Progenitor cell of endocrine pancreas (in vitro differentiated cells): ENCODE measurements around the gene REG1B. TPM values are rescaled to one million over a fixed set of nuclear protein-coding genes. Genes with fewer than 3 reads are reported as not detected.

Source experiments
- DNase-seq: peaks from one replicate; pipeline ENCODE4 v3.0.0; 2021; ENCODE audit warnings: low spot score; ENCODE audit not compliant: unreplicated experiment
- H3K27ac Mint-ChIP-seq: 2 replicates; pipeline ENCODE4 v1.8.0; 2021; ENCODE audit warnings: mild to moderate bottlenecking, moderate library complexity, mixed read lengths
- H3K27me3 Mint-ChIP-seq: 2 replicates; pipeline ENCODE4 v1.8.0; 2021; ENCODE audit warnings: mixed read lengths
- H3K36me3 Mint-ChIP-seq: 2 replicates; pipeline ENCODE4 v1.8.0; 2022; ENCODE audit warnings: mixed read lengths; ENCODE audit not compliant: insufficient read depth
- H3K4me1 Mint-ChIP-seq: 2 replicates; pipeline ENCODE4 v1.8.0; 2021; ENCODE audit warnings: low read depth, mixed read lengths
- H3K4me3 Mint-ChIP-seq: 2 replicates; pipeline ENCODE4 v1.8.0; 2021; ENCODE audit warnings: low read depth, mild to moderate bottlenecking, moderate library complexity, mixed read lengths
- H3K9me3 Mint-ChIP-seq: 2 replicates; pipeline ENCODE4 v1.8.0; 2021; ENCODE audit warnings: low read depth, mixed read lengths
- total RNA-seq: library from RNA; stranded (reverse); gene quantifications from 2 replicates; pipeline ENCODE4 v1.2.1, GENCODE V29; 2021
- TF ChIP-seq, protein P1 (sequence below): fragments of 200-600 bp; sonication (generic); IDR thresholded peaks from one replicate; pipeline ENCODE4 v1.5.0; 2021; ENCODE audit warnings: antibody characterized with exemption, mild to moderate bottlenecking; ENCODE audit not compliant: unreplicated experiment

The REG1B gene
- total RNA-seq, 1 donor from 2014 or later: not detected

DNA sequence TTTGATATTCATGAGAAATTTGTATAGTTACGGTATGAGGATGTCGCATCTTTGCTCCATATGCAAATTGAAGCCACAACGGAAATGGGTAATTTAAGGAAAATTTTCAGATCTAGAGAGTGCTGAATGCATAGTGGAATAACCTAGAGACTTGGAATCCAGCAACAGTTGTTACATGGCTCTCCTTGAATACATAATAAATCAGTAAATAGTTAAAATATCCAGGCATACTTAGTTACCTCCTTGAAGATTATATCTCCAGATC, 37.9 kb upstream of the REG1B start:
- no peaks in the 10 kb centered on the region for H3K9me3 Mint-ChIP-seq
- no peaks in the 10 kb centered on the region for H3K4me1 Mint-ChIP-seq
- no peak overlapping the region for H3K27ac Mint-ChIP-seq
- H3K27me3 Mint-ChIP-seq: no peaks in the 10 kb centered on the region
- TF ChIP-seq, protein P1, sequence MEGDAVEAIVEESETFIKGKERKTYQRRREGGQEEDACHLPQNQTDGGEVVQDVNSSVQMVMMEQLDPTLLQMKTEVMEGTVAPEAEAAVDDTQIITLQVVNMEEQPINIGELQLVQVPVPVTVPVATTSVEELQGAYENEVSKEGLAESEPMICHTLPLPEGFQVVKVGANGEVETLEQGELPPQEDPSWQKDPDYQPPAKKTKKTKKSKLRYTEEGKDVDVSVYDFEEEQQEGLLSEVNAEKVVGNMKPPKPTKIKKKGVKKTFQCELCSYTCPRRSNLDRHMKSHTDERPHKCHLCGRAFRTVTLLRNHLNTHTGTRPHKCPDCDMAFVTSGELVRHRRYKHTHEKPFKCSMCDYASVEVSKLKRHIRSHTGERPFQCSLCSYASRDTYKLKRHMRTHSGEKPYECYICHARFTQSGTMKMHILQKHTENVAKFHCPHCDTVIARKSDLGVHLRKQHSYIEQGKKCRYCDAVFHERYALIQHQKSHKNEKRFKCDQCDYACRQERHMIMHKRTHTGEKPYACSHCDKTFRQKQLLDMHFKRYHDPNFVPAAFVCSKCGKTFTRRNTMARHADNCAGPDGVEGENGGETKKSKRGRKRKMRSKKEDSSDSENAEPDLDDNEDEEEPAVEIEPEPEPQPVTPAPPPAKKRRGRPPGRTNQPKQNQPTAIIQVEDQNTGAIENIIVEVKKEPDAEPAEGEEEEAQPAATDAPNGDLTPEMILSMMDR: no peak
- no peaks in the 10 kb centered on the region for H3K36me3 Mint-ChIP-seq
- no peak for DNase-seq
- no peak overlapping the region for H3K4me3 Mint-ChIP-seq

DNA sequence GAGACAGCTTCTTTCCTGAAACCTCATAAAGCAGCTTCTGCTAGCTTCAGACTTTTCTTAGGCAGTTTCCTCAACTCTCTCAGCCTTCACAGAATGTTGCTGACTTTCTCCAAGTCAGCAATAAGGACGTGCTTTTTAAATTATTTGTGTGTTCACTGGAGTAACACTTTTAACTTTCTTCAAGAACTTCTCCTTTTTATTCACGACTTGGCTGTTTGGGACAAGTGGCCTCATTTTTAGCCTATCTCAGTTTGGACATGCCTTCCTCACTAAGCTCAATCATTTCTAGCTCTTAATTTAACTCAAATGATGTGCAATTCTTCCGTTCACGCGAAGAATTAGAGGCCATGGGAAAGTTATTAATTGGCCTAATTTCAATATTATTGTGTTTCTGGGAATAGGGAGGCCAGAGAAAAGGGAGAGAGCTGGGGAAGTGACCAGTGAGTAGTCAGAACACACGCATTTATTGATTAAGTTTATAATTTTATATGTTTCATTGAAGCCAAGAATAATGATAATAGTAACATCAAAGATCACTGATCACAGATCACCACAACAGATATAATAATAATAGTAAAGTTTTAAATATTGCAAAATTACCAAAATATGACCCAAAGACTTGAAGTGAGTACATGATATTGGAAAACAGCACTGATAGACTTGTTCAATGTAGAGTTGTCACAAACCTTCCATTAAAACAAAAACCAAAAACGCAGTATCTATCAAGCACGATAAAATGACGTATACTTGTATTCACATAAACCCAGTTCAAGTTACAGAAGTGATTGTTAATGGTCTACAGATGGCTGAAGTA, 37.3 kb upstream of the REG1B start:
- TF ChIP-seq, protein P1: no peak
- Mint-ChIP-seq H3K27ac (no peak overlapping the region), H3K36me3 (no peaks in the 10 kb centered on the region), H3K4me3 (no peak overlapping the region), H3K27me3 (no peaks in the 10 kb centered on the region), H3K9me3 (no peaks in the 10 kb centered on the region), H3K4me1 (no peaks in the 10 kb centered on the region)
- no peak for DNase-seq

DNA sequence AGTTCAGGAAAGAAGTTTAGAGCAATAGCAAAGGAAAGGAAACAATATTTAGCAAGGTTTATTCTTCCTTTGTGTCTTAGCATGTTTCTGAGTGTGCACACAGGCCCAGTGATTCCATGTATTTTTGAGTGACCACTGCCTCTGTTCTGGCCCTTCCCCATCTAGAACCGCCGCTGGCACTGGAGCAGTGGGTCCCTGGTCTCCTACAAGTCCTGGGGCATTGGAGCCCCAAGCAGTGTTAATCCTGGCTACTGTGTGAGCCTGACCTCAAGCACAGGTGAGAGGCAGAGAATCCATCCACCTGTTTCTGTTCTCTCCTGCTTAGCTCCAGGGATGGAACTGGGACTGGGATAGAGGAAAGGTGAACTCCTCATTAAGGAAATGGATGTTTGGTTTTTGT, 34.9 kb upstream of the REG1B start:
- Mint-ChIP-seq H3K9me3 (no peaks in the 10 kb centered on the region), H3K36me3 (no peaks in the 10 kb centered on the region), H3K27me3 (no peaks in the 10 kb centered on the region), H3K27ac (no peak overlapping the region), H3K4me1 (no peaks in the 10 kb centered on the region), H3K4me3 (no peak overlapping the region)
- TF ChIP-seq, protein P1: no peak
- DNase-seq: no peak

DNA sequence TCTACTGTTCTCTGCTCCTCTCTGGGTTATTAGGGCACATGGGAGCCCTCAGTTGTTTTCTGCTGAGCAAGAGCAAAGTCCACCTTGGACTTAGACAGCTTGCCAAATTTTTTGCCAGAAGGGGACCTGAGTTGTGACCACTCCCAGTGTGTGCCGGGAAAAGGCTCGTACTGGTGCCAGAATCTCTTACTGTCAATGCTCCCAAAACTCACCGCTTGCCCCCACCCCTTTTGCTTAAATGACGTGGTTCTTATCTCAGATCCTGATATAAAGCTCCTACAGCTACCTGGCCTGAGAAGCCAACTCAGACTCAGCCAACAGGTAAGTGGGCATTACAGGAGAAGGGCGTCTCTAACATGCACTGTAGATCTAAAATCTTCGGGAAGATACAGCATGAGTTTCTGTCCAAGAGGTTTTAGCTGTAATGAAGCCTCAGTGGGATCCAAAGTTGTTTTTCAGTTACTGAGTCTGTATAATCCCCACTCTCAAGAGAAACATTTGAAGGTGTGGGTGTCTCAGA, 32.5 kb upstream of the REG1B start, which contains the start of gene REG1A:
REG1A (plus strand) TSS at position 295 of the 520 bp plus-strand sequence. CDS start 374 bp downstream, outside the sequence.
- no peak within 1 kb of the TSS for H3K4me3 Mint-ChIP-seq
- DNase-seq: no peak
- no peaks in the 10 kb centered on the region for H3K9me3 Mint-ChIP-seq
- H3K36me3 Mint-ChIP-seq: no peaks in the 10 kb centered on the region
- TF ChIP-seq, protein P1: no peak
- no peaks in the 10 kb centered on the region for H3K4me1 Mint-ChIP-seq
- no peak within 1 kb of the TSS for H3K27ac Mint-ChIP-seq
- no peaks in the 10 kb centered on the region for H3K27me3 Mint-ChIP-seq

DNA sequence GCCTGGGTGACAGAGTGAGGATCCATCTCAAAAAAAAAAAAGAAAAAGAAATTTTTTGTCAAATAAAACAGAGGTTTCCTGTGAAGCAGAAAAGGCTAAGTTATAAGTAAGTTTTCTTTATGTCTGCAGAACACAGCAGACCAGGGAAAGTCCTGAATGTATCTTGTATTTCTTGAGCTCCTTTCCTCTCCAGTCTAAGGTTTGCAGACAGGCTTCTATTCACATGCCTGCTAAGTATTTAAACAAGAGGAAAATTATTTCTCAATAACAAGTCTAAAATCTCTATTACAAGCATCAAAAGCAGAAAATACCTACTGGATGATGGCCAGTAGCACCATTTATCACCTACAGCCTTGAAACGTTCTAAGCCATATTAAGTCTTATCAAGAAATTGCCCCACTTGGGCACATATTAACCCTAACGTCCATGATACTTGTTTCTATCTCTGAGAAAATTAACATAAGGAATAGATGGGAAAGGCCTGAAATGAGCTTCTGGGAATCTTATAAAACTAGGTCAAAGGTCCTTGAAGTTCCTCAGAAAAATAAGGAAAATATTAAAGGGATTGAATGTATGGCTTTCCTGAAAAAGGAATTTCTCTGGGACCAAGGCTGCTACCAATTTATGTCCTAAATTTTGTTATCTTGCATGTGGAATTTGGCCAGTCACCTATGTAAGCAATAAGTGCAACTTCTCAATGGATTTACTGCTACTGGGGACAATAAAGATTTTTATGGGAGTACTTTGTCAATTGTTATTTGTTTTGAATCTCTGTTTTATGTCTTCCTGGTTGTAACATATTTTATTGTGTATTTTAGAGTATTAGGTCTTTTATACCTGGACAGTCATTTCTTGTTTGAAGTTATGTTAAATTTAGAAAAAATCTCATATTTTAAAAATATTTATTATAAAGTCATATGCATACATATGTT, 29.5 kb upstream of the REG1B start:
- no peaks in the 10 kb centered on the region for H3K9me3 Mint-ChIP-seq
- DNase-seq: no peak
- H3K36me3 Mint-ChIP-seq: no peaks in the 10 kb centered on the region
- TF ChIP-seq, protein P1: no peak
- no peak overlapping the region for H3K4me3 Mint-ChIP-seq
- peaks cover 3% of the 10 kb centered on the region for H3K4me1 Mint-ChIP-seq
- no peaks in the 10 kb centered on the region for H3K27me3 Mint-ChIP-seq
- no peak overlapping the region for H3K27ac Mint-ChIP-seq
